Epidermal melanocyte (primary cell): Measurements from ENCODE around the gene ARF5.

Experiments
- DNase-seq: peaks from one replicate; pipeline ENCODE4 v3.0.0; 2011; ENCODE audit warnings: low spot score; ENCODE audit not compliant: insufficient read length

ARF5 gene

GRCh38 chr7:127635659-127636285, 47.6 kb downstream of the ARF5 start:
- DNase-seq, result no peak

GRCh38 chr7:127638197-127638596, 50.0 kb downstream of the ARF5 start:
- no peak for DNase-seq
